Body of pancreas (tissue), 4 donors: ENCODE results near the gene ATG4C. TPM values are rescaled to one million over a fixed set of nuclear protein-coding genes. Genes with fewer than 3 reads are reported as not detected.

Experiments used
- ATAC-seq: fragments of 150-250 bp; one replicate; pipeline ENCODE4 v1.9.1; 2016
- DNase-seq, 4 donors: peaks; one replicate each; pipeline ENCODE4 v3.0.0-alpha.2; 2019
- H3K27ac ChIP-seq, 4 donors: fragments of 200-600 bp; sonication (generic); 1 replicate in 3 of 4; 2 replicates in 1 of 4; pipeline versions ENCODE4 v1.5.1 to v1.6.1; 2016 to 2019; ENCODE audit warnings: mild to moderate bottlenecking in 1 of 4, mixed read lengths in 1 of 4, moderate library complexity in 1 of 4
- H3K27me3 ChIP-seq, 2 donors: fragments of 200-600 bp; sonication (generic); one replicate each; pipeline ENCODE4 v1.6.0; 2016; ENCODE audit warnings: mild to moderate bottlenecking in 1 of 2
- H3K36me3 ChIP-seq, 2 donors: fragments of 200-600 bp; sonication (generic); replicated peaks in 1 of 2; 2 replicates each; pipeline ENCODE4 v1.5.1; 2016; ENCODE audit warnings: low read depth in 2 of 2; ENCODE audit not compliant: insufficient read depth in 1 of 2
- H3K4me1 ChIP-seq: fragments of 200-600 bp; sonication (generic); one replicate; pipeline ENCODE4 v1.6.0; 2016
- H3K4me3 ChIP-seq, 2 donors: fragments of 200-600 bp; sonication (generic); 1 replicate in 1 of 2; 2 replicates in 1 of 2; pipeline ENCODE4 v1.5.1; 2016 to 2019
- H3K9me3 ChIP-seq, 3 donors: fragments of 200-600 bp; sonication (generic); 1 replicate in 2 of 3; 2 replicates in 1 of 3; pipeline ENCODE4 v1.5.1; 2016
- POLR2A ChIP-seq, 3 donors: fragments of 450-650 bp; IDR thresholded peaks; one replicate each; pipeline ENCODE4 v1.6.1; 2016; ENCODE audit warnings: antibody characterized with exemption in 3 of 3, mild to moderate bottlenecking in 2 of 3
- WGBS, 2 donors: methylation state at CpG; one replicate each; pipeline ENCODE4 v1.1.5; 2017; 5-methylcytosine and 5-hydroxymethylcytosine counted together
- intact Hi-C: fragments of 100-400 bp; cut with DNase I; formaldehyde crosslinking; loops from one replicate; pipeline ENCODE4 v1.15.1; 2023
- total RNA-seq, 2 donors: library from RNA; depleted of rRNA; stranded (reverse); fragments of >200 nt; gene quantifications; one replicate each; pipeline ENCODE4 v1.1.0, GENCODE V29; 2016
- TF ChIP-seq, protein P1 (sequence below), 7 experiments: fragments of 450-650 bp in 4 of 7; fragments of 200-600 bp in 3 of 7; sonication (generic) in 3 of 7; IDR thresholded peaks; one replicate each; pipeline ENCODE4 v1.5.1; 2016 to 2019; ENCODE audit warnings: antibody characterized with exemption in 7 of 7

The ATG4C gene
- total RNA-seq, 2 donors from 2014 or later, result 2.3 to 4.9 TPM

DNA sequence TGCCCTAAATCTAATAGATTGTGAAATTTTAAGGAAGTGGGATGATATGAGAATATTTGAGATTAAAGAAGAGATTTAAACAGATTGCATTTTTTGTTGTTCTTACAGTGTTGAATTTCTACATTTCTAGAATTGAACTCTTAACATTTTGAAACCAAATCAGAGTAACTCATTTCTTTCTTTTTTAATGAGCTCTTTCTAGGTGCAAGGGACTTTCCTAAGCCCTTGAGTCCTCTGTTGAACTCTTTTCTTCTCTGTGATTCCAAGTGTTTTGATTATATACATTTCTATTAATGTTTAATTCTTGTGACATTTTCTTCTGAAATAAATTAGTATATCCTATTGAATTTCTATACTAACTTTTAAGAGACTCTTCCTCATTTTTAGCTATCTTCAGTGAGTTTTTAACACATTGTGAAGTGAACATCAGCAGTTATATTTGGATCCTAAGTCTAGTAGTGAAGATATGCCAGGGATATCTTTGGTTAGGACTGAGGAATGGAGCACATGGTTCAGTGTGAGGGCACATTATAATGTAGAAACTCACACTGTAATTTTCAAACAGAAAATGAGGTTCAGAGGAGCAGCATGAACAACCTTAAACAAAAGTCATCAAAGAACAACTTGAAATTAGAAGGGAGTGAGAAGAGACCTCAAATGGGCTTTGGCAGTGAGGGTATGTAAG, 53.1 kb downstream of the ATG4C start:
- intact Hi-C loops, result no loop called here
- H3K36me3 ChIP-seq, result no peaks in the 10 kb centered on the region
- H3K27ac ChIP-seq, result no peak overlapping the region
- ATAC-seq, result no peak
- H3K27me3 ChIP-seq, result no peaks in the 10 kb centered on the region
- no peak overlapping the region for H3K4me3 ChIP-seq
- no peak for TF ChIP-seq POLR2A (IDR thresholded peaks at IDR 0.05)
- TF ChIP-seq, protein P1, sequence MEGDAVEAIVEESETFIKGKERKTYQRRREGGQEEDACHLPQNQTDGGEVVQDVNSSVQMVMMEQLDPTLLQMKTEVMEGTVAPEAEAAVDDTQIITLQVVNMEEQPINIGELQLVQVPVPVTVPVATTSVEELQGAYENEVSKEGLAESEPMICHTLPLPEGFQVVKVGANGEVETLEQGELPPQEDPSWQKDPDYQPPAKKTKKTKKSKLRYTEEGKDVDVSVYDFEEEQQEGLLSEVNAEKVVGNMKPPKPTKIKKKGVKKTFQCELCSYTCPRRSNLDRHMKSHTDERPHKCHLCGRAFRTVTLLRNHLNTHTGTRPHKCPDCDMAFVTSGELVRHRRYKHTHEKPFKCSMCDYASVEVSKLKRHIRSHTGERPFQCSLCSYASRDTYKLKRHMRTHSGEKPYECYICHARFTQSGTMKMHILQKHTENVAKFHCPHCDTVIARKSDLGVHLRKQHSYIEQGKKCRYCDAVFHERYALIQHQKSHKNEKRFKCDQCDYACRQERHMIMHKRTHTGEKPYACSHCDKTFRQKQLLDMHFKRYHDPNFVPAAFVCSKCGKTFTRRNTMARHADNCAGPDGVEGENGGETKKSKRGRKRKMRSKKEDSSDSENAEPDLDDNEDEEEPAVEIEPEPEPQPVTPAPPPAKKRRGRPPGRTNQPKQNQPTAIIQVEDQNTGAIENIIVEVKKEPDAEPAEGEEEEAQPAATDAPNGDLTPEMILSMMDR (IDR thresholded peaks at IDR 0.05), result no peak
- no peaks in the 10 kb centered on the region for H3K9me3 ChIP-seq
- DNase-seq, result no peak
- no peaks in the 10 kb centered on the region for H3K4me1 ChIP-seq

DNA sequence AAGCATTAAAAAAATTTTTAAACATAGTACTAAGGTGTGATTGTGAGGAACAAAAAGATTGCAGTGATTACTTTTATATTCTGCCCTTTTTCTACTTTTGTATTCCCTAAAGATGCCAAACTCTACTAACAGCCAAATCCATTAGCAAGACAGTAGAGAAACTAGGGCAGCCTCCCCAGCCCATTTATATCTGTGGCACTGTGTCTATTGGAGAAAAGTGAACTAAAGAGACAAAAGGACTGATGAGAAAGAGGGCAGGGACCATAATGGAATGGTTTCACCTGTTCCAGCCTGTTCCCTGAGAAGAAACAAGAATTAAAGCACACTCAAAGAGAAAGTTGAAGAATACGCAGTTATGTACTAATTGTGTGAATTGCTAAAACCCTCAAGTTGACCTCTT, 56.6 kb downstream of the ATG4C start:
- no peak for DNase-seq
- Histone ChIP-seq H3K36me3 (no peaks in the 10 kb centered on the region), H3K9me3 (no peaks in the 10 kb centered on the region), H3K4me3 (no peak overlapping the region), H3K27ac (no peak overlapping the region), H3K27me3 (no peaks in the 10 kb centered on the region), H3K4me1 (no peaks in the 10 kb centered on the region)
- no peak for TF ChIP-seq POLR2A (IDR thresholded peaks at IDR 0.05)
- TF ChIP-seq, protein P1 (IDR thresholded peaks at IDR 0.05), result no peak
- WGBS, 2 donors, result 77 to 84% methylated on average over 1 of the region's 1 CpG
- intact Hi-C loops, result no loop called here
- ATAC-seq, result no peak

DNA sequence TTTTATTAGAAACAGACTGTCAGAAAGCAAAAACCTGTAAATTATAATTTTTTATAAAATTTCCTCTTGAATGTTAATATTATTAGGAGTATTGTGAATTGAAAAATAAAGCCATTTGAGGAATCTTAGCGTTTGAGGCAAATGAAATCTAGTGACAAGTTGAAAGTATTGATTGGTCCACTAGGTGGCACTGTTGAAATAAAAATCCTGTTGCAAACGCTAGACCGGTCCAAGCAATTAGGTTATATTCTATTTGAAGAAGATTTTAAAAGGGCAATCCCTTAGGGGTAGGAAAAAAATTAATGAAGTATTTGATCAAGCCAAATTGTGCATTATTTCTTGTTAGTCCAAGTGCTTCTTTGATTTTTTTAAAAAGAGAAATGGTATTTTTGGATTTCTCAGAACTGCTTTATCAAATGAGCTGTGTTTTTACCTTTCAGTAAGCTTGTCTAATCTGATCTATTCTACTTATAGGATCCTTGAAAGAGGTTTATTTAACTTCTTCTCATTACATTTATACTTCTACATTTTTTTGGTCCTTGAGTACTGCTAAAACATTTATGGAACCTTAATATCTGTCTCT, 57.7 kb downstream of the ATG4C start:
- Histone ChIP-seq H3K27ac (no peak overlapping the region), H3K9me3 (no peaks in the 10 kb centered on the region), H3K4me3 (no peak overlapping the region), H3K4me1 (no peaks in the 10 kb centered on the region), H3K27me3 (no peaks in the 10 kb centered on the region), H3K36me3 (no peaks in the 10 kb centered on the region)
- ATAC-seq, result peak; percentile 40
- WGBS, 2 donors, result 1 to 3% methylated on average over 3 of the region's 3 CpGs
- DNase-seq, result peak in 1 of 4 donors; percentile 28
- intact Hi-C loops, result no loop called here
- no peak for TF ChIP-seq POLR2A (IDR thresholded peaks at IDR 0.05)
- TF ChIP-seq, protein P1 (IDR thresholded peaks at IDR 0.05), result peak; percentile 31 to 80 (median 63)

DNA sequence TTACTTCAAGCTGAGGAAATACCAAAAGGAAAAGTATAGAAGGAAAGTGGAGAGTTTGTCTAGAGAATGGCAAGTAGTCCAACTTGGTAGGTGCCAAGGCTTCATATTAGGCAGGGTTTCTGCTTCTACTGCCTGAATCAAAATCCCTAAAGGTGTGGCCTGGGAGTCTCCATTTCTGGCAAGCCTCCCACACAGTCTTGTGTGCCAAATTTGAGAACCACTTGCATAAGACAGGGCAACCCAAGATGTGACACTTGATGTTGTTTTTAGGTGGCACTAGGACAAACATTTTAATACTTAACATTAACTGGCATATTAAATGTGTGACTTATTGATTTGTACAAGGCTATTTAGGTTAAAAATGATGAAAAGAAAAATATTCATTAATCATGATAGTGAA, 60.1 kb downstream of the ATG4C start:
- DNase-seq, result peak in 1 of 4 donors; percentile 6
- Histone ChIP-seq H3K4me3 (no peak overlapping the region), H3K9me3 (no peaks in the 10 kb centered on the region), H3K4me1 (no peaks in the 10 kb centered on the region), H3K36me3 (no peaks in the 10 kb centered on the region), H3K27me3 (no peaks in the 10 kb centered on the region), H3K27ac (no peak overlapping the region)
- ATAC-seq, result no peak
- intact Hi-C loops, result no loop called here
- TF ChIP-seq, protein P1 (IDR thresholded peaks at IDR 0.05), result no peak
- no peak for TF ChIP-seq POLR2A (IDR thresholded peaks at IDR 0.05)

DNA sequence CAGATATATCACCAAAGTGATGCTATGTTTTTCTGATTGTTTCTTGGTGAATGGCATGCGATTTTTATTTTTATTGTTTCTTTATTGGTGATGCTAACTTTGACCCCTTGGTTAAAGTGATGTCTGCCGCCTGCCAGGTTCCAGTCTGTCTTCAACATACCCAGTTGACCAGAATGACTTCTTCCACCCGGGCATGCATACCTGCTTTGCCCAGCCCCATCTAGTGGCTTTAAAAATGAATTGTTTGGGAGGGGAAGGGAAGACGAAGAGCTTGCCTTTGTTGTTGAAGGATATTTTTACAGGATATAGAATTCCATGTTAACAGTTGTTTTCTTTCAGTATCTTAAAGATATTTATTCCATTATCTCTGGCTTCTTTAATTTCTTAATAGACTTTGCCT, 65.1 kb downstream of the ATG4C start:
- ATAC-seq (no peak), DNase-seq (no peak)
- Histone ChIP-seq H3K27ac (no peak overlapping the region), H3K9me3 (no peaks in the 10 kb centered on the region), H3K27me3 (no peaks in the 10 kb centered on the region), H3K36me3 (no peaks in the 10 kb centered on the region), H3K4me1 (no peaks in the 10 kb centered on the region), H3K4me3 (no peak overlapping the region)
- 80 to 81% methylated on average over 4 of the region's 4 CpGs for WGBS, 2 donors
- intact Hi-C loops, result no loop called here
- TF ChIP-seq POLR2A (IDR thresholded peaks at IDR 0.05), result no peak
- TF ChIP-seq, protein P1 (IDR thresholded peaks at IDR 0.05), result no peak
